Measurements from ENCODE around the gene NOTCH1.
A peak's percentile ranks its signal among the peaks of the same experiment; 100 is the strongest.

The NOTCH1 gene

GRCh38 chr9:136507221-136507991, 38.4 kb downstream of the NOTCH1 start:
- no peak overlapping the region for H3K27ac Mint-ChIP-seq
- DNase-seq = no peak
- H3K27me3 Mint-ChIP-seq (ENCODE audit: low read depth, poor library complexity) = no peaks in the 10 kb centered on the region
- TF ChIP-seq, protein P1, sequence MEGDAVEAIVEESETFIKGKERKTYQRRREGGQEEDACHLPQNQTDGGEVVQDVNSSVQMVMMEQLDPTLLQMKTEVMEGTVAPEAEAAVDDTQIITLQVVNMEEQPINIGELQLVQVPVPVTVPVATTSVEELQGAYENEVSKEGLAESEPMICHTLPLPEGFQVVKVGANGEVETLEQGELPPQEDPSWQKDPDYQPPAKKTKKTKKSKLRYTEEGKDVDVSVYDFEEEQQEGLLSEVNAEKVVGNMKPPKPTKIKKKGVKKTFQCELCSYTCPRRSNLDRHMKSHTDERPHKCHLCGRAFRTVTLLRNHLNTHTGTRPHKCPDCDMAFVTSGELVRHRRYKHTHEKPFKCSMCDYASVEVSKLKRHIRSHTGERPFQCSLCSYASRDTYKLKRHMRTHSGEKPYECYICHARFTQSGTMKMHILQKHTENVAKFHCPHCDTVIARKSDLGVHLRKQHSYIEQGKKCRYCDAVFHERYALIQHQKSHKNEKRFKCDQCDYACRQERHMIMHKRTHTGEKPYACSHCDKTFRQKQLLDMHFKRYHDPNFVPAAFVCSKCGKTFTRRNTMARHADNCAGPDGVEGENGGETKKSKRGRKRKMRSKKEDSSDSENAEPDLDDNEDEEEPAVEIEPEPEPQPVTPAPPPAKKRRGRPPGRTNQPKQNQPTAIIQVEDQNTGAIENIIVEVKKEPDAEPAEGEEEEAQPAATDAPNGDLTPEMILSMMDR (IDR thresholded peaks at IDR 0.05) = no peak
- H3K9me3 Mint-ChIP-seq = no peaks in the 10 kb centered on the region
- peaks cover 4% of the 10 kb centered on the region for H3K36me3 Mint-ChIP-seq (ENCODE audit: low read depth)
- H3K4me1 Mint-ChIP-seq = no peaks in the 10 kb centered on the region
- H3K4me3 Mint-ChIP-seq = no peak overlapping the region

DNA sequence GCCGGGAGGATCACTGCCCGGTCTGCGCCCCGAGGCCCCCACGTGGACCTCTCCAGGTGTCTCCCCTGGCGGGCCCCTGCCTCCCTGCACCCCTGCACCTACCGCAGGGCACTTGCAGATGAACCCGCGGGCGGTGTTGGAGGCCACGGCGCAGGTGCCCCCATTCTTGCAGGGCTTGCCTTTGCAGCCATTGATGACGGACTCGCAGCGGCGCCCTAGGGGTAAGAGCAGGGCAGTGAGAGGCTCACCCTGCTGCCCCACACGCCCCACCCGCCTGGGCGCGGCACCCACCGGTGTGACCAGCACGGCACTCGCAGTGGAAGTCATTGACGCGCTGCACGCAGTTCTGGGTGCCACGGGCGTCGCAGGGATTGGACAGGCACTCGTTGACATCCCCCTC, 39.4 kb downstream of the NOTCH1 start:
- Mint-ChIP-seq H3K27me3 (ENCODE audit: low read depth, poor library complexity) (no peaks in the 10 kb centered on the region), H3K9me3 (no peaks in the 10 kb centered on the region), H3K4me1 (no peaks in the 10 kb centered on the region), H3K4me3 (no peak overlapping the region), H3K36me3 (ENCODE audit: low read depth) (peaks cover 5% of the 10 kb centered on the region), H3K27ac (no peak overlapping the region)
- no peak for DNase-seq
- TF ChIP-seq, protein P1 (IDR thresholded peaks at IDR 0.05) = no peak

DNA sequence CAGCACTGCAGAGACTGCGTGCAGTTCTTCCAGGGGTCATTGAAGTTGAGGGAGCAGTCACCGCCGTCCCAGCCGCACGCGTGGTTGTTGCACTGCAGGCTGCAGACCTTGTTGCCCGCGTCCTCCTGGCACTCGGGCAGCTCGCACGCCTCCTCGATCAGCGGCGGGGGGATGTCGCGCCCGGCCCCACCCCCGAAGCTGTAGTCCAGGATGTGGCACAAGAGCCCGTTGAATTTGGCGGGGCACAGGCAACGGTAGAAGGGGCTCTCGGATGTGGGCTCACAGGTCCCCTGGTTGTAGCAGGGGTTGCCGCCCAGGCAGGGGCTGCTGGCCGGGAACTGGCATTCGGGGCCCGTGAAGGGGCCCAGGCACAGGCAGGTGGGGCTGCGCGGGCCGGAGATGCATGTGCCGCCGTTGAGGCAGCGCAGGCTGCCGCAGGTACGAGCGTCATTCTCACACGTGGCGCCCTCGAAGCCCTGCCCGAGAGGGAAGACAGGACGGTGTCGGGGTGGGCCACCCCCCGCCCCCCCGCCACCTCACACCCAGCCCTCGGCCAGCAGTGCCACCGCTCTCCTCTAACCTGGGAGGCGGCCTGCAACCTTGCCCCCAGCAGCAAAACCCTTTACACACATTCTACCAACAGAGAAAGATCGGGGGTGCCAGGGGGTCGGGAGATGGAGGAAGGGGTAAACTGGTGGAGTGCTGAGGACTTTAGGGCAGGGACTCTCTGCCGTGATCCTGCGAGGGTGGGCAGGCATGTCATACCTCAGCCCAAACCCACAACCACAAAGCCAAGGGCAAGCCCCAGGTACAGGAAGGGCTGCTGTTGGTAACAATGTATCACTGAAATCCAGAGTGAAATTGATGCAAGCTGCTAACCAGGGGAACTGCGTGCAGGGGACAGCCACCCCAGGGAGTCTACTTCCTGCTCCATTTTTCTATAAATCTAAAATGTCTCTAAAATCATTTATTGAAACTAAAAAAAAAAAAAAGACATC, 40.1 kb downstream of the NOTCH1 start:
- Mint-ChIP-seq H3K4me1 (no peaks in the 10 kb centered on the region), H3K4me3 (no peak overlapping the region), H3K27ac (no peak overlapping the region), H3K9me3 (no peaks in the 10 kb centered on the region), H3K27me3 (ENCODE audit: low read depth, poor library complexity) (no peaks in the 10 kb centered on the region), H3K36me3 (ENCODE audit: low read depth) (peaks cover 5% of the 10 kb centered on the region)
- TF ChIP-seq, protein P1 (IDR thresholded peaks at IDR 0.05) = no peak
- no peak for DNase-seq

DNA sequence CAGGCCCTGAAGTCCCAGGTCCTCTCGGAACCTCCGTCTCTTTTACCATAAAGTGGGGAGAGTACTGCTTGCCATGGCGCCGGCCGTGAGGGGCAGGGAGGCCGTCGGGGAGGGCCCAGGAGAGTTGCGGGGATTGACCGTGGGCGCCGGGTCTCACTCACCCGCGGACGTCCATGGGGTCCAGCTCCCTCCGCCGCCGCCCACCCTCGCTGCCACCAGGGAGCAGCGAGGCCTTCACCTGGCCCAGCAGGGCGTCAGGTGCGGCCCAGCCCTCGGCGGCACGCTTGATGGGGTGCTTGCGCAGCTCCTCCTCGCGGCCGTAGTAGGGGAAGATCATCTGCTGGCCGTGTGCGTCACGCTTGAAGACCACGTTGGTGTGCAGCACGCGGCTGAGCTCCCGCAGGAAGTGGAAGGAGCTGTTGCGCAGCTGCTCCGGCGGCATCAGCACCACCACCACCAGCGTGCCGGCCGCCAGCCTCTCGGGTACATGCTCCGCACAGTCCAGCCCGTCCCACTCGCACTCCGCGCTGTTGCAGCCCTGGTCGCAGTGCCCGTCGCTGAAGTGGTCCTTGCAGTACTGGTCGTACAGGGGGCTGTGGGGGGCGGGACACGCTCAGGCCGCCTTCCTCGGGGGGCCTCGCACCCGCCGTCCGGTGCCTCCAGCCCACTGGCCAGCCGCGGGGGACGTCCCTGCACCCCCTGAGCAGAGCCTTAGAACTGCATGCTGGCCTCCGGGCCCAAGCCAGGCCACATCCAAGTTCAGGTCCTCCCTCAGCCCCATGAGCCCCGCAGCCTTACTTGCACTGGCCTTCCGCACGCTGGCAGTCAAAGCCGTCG, 41.1 kb downstream of the NOTCH1 start:
- TF ChIP-seq, protein P1 (IDR thresholded peaks at IDR 0.05) = no peak
- Mint-ChIP-seq H3K27me3 (ENCODE audit: low read depth, poor library complexity) (no peaks in the 10 kb centered on the region), H3K36me3 (ENCODE audit: low read depth) (peaks cover 5% of the 10 kb centered on the region), H3K9me3 (no peaks in the 10 kb centered on the region), H3K27ac (no peak overlapping the region), H3K4me3 (no peak overlapping the region), H3K4me1 (no peaks in the 10 kb centered on the region)
- DNase-seq = no peak

DNA sequence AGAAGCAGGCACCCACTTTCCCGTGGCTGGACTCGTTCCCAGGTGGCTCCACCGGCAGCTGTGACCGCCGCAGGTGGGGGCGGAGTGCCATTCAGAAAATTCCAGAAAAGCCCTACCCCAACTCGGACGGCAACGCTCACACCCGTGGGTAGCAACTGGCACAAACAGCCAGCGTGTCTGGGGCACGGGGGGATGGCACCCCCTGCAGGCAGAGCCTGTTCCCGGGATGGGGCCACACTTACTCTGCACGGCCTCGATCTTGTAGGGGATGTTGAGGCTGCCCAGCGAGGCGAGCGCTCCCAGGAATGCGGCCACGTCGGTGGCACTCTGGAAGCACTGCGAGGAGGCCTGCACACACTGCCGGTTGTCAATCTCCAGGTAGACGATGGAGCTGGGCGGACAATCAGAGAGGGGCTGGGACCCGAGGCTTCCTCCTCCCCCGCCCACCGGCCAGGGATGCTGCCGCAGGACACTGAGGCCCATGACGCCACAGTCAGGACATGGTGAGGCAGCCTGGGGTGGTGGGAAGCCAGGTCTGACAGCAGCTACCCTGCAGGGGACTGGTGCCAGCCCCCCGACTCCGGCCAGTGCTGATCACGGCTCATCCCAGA, 42.8 kb downstream of the NOTCH1 start:
- Mint-ChIP-seq H3K4me3 (no peak overlapping the region), H3K9me3 (no peaks in the 10 kb centered on the region), H3K27ac (peak overlapping the region; percentile 63), H3K27me3 (ENCODE audit: low read depth, poor library complexity) (no peaks in the 10 kb centered on the region), H3K36me3 (ENCODE audit: low read depth) (peaks cover 5% of the 10 kb centered on the region), H3K4me1 (no peaks in the 10 kb centered on the region)
- TF ChIP-seq, protein P1 (IDR thresholded peaks at IDR 0.05) = no peak
- no peak for DNase-seq

Measured in nephron progenitor cell (in vitro differentiated cells).